HL-60 (cell line): ENCODE data around the gene SLC2A8.
A peak's percentile ranks its signal among the peaks of the same experiment; 100 is the strongest.

ENCODE experiments used
- POLR2AphosphoS5 ChIP-seq: IDR thresholded peaks from 2 replicates; pipeline ENCODE4 v1.6.1; 2012; ENCODE audit warnings: low read depth
- TF ChIP-seq, protein P1 (sequence below): IDR thresholded peaks from one replicate; pipeline ENCODE4 v1.5.1; 2011; ENCODE audit warnings: low read length, control low read depth, inconsistent platforms; ENCODE audit not compliant: insufficient read depth
- TF ChIP-seq, protein P2 (sequence below): IDR thresholded peaks from 2 replicates; pipeline ENCODE4 v1.6.1; 2012; ENCODE audit warnings: low read depth; ENCODE audit not compliant: insufficient replicate concordance

DNA sequence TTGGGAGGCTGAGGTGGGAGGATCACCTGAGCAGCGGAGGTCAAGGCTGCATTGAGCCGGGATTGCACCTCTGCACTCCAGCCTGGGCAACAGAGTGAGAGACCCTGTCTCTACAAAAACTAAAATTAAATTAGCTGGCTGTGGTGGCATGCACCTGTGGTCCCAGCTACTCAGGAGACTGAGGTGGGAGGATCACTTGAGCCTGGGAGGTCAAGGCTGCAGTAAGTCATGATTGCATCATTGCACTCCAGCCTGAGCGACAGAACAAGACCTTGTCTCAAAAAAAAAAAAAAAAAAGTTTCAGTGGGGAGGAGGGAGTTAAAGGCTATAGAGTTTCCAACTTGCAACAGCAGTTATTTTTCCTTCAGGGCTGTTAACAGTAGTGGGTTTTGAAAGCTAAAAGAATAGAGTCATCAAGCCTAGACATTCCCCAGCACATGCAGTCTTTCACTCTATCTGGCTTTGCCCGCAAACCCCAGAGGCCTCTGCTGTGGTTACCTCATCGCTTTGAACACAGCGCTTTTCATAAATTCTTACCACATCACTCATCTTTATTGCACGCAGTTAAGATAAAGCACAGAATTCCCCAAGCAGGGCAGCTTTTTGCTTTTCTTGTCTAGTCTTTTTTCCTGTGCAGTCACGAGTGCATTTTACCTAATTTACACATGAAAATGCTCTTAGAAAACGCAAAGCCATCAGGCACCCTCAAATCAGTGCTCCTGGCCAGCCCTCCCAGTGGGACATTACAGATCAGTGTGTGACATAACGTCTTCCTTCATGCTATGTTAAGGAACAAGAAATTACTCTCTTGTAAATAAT lies 8.7 kb upstream of the SLC2A8 start:
- TF ChIP-seq, protein P1, sequence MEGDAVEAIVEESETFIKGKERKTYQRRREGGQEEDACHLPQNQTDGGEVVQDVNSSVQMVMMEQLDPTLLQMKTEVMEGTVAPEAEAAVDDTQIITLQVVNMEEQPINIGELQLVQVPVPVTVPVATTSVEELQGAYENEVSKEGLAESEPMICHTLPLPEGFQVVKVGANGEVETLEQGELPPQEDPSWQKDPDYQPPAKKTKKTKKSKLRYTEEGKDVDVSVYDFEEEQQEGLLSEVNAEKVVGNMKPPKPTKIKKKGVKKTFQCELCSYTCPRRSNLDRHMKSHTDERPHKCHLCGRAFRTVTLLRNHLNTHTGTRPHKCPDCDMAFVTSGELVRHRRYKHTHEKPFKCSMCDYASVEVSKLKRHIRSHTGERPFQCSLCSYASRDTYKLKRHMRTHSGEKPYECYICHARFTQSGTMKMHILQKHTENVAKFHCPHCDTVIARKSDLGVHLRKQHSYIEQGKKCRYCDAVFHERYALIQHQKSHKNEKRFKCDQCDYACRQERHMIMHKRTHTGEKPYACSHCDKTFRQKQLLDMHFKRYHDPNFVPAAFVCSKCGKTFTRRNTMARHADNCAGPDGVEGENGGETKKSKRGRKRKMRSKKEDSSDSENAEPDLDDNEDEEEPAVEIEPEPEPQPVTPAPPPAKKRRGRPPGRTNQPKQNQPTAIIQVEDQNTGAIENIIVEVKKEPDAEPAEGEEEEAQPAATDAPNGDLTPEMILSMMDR: no peak
- peak; percentile 84 for TF ChIP-seq POLR2AphosphoS5
- TF ChIP-seq, protein P2, sequence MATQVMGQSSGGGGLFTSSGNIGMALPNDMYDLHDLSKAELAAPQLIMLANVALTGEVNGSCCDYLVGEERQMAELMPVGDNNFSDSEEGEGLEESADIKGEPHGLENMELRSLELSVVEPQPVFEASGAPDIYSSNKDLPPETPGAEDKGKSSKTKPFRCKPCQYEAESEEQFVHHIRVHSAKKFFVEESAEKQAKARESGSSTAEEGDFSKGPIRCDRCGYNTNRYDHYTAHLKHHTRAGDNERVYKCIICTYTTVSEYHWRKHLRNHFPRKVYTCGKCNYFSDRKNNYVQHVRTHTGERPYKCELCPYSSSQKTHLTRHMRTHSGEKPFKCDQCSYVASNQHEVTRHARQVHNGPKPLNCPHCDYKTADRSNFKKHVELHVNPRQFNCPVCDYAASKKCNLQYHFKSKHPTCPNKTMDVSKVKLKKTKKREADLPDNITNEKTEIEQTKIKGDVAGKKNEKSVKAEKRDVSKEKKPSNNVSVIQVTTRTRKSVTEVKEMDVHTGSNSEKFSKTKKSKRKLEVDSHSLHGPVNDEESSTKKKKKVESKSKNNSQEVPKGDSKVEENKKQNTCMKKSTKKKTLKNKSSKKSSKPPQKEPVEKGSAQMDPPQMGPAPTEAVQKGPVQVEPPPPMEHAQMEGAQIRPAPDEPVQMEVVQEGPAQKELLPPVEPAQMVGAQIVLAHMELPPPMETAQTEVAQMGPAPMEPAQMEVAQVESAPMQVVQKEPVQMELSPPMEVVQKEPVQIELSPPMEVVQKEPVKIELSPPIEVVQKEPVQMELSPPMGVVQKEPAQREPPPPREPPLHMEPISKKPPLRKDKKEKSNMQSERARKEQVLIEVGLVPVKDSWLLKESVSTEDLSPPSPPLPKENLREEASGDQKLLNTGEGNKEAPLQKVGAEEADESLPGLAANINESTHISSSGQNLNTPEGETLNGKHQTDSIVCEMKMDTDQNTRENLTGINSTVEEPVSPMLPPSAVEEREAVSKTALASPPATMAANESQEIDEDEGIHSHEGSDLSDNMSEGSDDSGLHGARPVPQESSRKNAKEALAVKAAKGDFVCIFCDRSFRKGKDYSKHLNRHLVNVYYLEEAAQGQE: no peak
